Activated CD4-positive, alpha-beta T cell treated with anti-CD3 and anti-CD28 coated beads, Interleukin-2, amount 50 U/mL, for 1 hour (primary cell): ENCODE measurements around the gene PCDHA1.

Experiments used
- DNase-seq: peaks from one replicate; pipeline ENCODE4 v3.0.0-alpha.2; 2020

PCDHA1 gene

GRCh38 chr5:140926443-140927227, 140.7 kb downstream of the PCDHA1 start:
- no peak for DNase-seq

GRCh38 chr5:140927228-140927573, 141.3 kb downstream of the PCDHA1 start:
- DNase-seq, result no peak

GRCh38 chr5:140934964-140935606, 149.1 kb downstream of the PCDHA1 start:
- no peak for DNase-seq

- DNase-seq, result no peak
Measured at GRCh38 chr5:140946578-140946977, 160.6 kb downstream of the PCDHA1 start.

GRCh38 chr5:140951636-140952035, 165.7 kb downstream of the PCDHA1 start:
- DNase-seq, result no peak

GRCh38 chr5:140953234-140953633, 167.3 kb downstream of the PCDHA1 start:
- no peak for DNase-seq

GRCh38 chr5:140962190-140962589, 176.2 kb downstream of the PCDHA1 start:
- DNase-seq, result no peak

GRCh38 chr5:140964356-140964755, 178.4 kb downstream of the PCDHA1 start:
- DNase-seq, result no peak

- DNase-seq, result no peak
Measured at GRCh38 chr5:140965905-140966292, 180.0 kb downstream of the PCDHA1 start.

- no peak for DNase-seq
Measured at GRCh38 chr5:140966293-140967225, 180.6 kb downstream of the PCDHA1 start, which contains the start of gene PCDHAC2. Gene PCDHAC2 (plus strand): TSS chr5:140966476. CDS start chr5:140966767, 291 bp downstream.

GRCh38 chr5:140967226-140967893, 181.4 kb downstream of the PCDHA1 start:
- no peak for DNase-seq

- no peak for DNase-seq
Measured at GRCh38 chr5:140969880-140970279, 183.9 kb downstream of the PCDHA1 start.

- DNase-seq, result no peak
Measured at GRCh38 chr5:140973550-140973949, 187.6 kb downstream of the PCDHA1 start.

- DNase-seq, result no peak
Measured at GRCh38 chr5:140977003-140977402, 191.1 kb downstream of the PCDHA1 start.

- DNase-seq, result no peak
Measured at GRCh38 chr5:140978260-140978659, 192.3 kb downstream of the PCDHA1 start.

GRCh38 chr5:140978983-140979382, 193.0 kb downstream of the PCDHA1 start:
- no peak for DNase-seq

- DNase-seq, result no peak
Measured at GRCh38 chr5:140982083-140982716, 196.3 kb downstream of the PCDHA1 start.

- DNase-seq, result no peak
Measured at GRCh38 chr5:140986117-140986521, 200.2 kb downstream of the PCDHA1 start.

GRCh38 chr5:140988100-140988499, 202.2 kb downstream of the PCDHA1 start:
- DNase-seq, result no peak

GRCh38 chr5:140988608-140989007, 202.7 kb downstream of the PCDHA1 start:
- no peak for DNase-seq

- no peak for DNase-seq
Measured at GRCh38 chr5:140989254-140990020, 203.5 kb downstream of the PCDHA1 start.
